ENCODE data around the gene FNIP2.

Gene FNIP2

DNA sequence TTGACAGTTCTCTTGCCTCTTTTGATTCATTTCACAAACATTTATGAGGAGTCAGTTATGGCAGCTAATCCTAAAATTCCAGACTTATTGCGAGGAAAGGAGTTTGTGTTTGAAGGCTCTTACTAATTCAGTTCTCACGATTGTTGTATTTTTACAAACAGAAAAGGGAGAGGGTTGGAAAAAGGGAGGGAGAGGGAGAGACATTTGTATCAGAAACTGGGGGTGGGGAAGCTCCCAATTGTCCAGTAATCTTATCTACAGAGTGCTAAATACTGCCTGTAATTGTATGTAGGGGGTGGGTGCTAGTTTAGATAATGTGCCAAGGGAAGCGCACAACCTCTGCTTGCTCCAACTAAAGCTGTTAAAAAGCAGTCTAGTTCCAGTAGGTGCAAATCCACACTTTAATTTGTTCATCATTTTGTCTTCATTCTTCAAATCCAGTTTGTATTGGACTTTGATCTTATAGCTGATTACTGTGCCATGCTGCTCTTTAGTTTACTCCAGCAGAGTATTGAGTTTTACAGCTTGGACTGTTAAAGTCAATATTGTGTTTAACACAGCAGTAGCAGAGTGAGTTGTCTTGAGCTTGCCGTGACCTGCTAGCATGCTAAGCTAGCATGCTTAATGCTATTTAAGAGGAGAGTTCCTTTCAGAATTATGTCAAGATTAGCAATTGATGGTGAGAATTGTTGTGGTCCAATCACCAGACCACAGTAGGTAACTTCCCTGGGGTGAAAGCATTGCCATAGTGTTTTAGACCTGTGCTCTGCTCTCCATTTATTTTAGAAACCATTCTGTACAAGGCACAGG, 13.9 kb downstream of the FNIP2 start:
- DNase-seq (ENCODE audit: low read depth) = no peak
- H3K4me3 ChIP-seq (ENCODE audit: low read depth, low read length) = no peak overlapping the region
- TF ChIP-seq, protein P1, sequence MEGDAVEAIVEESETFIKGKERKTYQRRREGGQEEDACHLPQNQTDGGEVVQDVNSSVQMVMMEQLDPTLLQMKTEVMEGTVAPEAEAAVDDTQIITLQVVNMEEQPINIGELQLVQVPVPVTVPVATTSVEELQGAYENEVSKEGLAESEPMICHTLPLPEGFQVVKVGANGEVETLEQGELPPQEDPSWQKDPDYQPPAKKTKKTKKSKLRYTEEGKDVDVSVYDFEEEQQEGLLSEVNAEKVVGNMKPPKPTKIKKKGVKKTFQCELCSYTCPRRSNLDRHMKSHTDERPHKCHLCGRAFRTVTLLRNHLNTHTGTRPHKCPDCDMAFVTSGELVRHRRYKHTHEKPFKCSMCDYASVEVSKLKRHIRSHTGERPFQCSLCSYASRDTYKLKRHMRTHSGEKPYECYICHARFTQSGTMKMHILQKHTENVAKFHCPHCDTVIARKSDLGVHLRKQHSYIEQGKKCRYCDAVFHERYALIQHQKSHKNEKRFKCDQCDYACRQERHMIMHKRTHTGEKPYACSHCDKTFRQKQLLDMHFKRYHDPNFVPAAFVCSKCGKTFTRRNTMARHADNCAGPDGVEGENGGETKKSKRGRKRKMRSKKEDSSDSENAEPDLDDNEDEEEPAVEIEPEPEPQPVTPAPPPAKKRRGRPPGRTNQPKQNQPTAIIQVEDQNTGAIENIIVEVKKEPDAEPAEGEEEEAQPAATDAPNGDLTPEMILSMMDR (IDR thresholded peaks at IDR 0.05; ENCODE audit: insufficient read depth, low read depth, low read length, missing control alignments) = no peak

DNA sequence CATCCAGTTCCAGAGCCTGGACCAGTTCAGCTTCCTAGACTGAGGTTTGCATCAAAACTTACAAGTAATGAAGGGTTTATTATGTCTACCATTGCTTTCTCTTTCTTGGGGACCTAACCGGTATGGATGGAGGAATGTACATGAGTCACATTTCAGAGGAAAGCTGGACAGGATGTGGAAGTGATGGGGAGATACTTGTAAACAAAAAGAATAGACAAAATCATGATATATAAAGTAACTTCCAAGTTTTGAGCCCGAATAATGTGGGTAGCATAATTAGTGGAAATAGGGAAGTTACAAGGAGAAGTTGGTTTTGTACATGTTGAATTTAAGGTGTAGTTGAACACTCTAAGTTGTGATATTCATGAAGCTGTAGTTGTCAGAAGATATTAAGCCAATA, 15.0 kb downstream of the FNIP2 start:
- TF ChIP-seq, protein P1 (IDR thresholded peaks at IDR 0.05; ENCODE audit: insufficient read depth, low read depth, low read length, missing control alignments) = no peak
- no peak for DNase-seq (ENCODE audit: low read depth)
- no peak overlapping the region for H3K4me3 ChIP-seq (ENCODE audit: low read depth, low read length)

DNA sequence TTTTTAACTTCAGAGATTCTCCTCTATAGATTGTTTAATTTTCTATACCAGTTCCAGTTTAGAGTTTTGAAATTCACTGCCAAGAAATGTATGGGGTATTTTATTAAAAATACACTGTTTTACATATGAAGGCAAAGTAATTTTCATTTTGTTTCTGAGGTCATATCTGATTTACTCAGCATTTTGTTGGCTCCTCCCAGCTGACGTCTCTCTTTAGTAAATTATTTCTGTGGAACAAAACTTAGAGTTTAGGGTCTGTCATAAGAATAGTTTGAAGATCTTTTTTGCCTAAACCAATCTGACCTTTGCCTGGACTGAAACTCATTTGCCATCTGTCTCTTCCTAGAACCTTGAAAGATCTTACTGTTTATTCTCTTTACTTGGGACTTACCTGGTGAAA, 16.9 kb downstream of the FNIP2 start:
- TF ChIP-seq, protein P1 (IDR thresholded peaks at IDR 0.05; ENCODE audit: insufficient read depth, low read depth, low read length, missing control alignments) = no peak
- DNase-seq (ENCODE audit: low read depth) = no peak
- no peak overlapping the region for H3K4me3 ChIP-seq (ENCODE audit: low read depth, low read length)

DNA sequence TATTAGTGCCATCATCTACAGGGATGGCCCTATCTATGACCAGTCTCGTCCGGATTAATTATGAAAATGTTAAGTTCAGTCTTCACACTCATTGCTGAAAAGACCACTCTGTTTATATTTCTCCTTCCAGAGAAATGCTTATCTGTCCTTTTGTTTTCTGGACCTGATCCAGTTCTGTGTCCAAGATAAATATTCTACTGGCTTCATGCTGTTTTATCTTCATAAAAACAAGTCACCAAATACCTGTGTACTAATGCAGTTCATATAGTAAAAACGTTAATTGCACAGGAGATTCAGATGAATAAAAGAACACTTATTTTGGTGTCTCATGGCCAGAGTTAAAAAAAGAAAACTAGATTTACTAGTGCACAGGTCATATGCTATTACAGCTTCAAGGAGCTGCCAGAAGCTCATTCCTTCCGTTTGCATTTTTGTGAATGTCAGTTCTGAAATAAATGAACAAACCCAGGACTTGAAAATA, 17.3 kb downstream of the FNIP2 start:
- H3K4me3 ChIP-seq (ENCODE audit: low read depth, low read length) = no peak overlapping the region
- TF ChIP-seq, protein P1 (IDR thresholded peaks at IDR 0.05; ENCODE audit: insufficient read depth, low read depth, low read length, missing control alignments) = no peak
- no peak for DNase-seq (ENCODE audit: low read depth)

DNA sequence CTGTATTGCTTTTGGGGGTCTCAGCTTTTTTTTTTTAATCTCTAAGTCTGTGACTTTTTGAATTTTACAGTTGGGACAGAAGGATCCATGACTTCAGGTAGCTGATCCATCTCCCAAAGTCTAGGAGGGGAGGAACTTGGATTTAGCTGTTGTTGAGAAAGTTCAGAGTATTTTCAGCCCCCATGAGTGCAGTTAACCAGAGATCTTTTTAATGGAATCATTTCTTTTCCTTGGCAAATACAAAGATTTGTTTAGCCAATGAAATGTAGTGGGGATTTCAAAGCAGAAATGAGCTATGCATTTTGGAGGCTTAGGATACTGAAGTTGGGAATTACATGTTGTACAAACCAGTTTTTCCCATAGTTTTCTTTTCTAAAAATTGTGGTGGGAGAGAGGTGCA, 18.1 kb downstream of the FNIP2 start:
- TF ChIP-seq, protein P1 (IDR thresholded peaks at IDR 0.05; ENCODE audit: insufficient read depth, low read depth, low read length, missing control alignments) = no peak
- no peak for DNase-seq (ENCODE audit: low read depth)
- H3K4me3 ChIP-seq (ENCODE audit: low read depth, low read length) = no peak overlapping the region

DNA sequence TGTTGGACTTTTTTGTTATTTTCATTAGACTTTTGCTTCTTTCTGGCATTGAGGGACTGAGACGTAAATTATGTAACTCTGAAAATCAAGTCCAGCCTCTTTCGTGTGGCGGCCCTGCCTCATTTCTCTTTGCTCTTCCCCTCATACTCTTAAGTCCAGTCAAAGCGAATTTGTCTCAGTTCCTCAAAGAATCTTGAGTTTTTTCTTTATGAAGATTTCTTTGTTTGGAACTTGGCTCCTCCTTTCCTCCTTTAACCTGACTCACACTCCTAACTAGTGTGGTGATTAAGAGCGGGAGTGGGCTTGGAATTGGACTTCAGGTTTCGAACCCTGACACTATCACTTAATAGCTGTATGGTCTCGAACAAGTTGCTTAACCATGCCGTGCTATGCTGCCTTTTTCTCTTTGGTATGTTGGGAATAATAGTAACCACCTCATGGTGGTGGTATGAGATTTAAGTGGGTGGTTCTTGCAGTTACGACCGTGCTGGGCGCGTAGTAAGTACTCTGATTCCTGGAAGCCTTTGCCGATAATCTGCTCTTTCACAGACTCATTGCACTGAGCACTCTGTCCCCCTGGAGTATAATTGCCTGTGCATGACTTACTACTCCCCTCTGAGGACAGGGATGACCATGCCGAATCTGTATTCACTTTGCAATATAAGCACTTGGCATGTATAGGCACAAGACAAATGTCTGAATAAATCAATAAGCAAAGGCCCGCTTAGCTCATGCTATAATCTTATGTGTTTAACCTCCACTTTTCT, 19.1 kb downstream of the FNIP2 start:
- TF ChIP-seq, protein P1 (IDR thresholded peaks at IDR 0.05; ENCODE audit: insufficient read depth, low read depth, low read length, missing control alignments) = no peak
- DNase-seq (ENCODE audit: low read depth) = no peak
- H3K4me3 ChIP-seq (ENCODE audit: low read depth, low read length) = no peak overlapping the region
